GM18861 (cell line): ENCODE data around the gene HELZ.
"Not testable (repeated sequence)": the region's sequence is repeated elsewhere in the genome, so short reads cannot be mapped to it uniquely, and the experiment has no call there.

Experiments used
- ATAC-seq: cut with Tn5 transposase; IDR thresholded peaks from one replicate; pipeline ENCODE4 v1.9.1; 2021; ENCODE audit not compliant: unreplicated experiment

The HELZ gene

DNA sequence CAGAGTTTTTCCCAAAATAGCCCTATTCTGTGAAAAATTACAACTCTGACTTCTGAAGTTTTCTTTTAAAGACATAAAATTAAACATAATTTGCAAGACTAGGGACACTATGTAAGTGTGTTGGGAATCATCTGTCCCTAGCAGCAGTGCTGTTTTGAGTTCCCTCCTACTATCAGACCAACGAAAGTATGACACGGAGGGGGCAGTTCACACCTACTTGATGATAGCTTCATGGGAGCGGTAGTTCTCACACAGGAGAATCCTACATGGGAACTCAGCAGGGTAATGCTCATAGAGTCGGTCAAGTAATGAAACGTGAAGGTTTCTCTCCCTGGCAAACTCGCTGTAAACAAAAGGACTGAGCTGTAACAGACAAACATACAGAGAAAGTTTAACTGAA is 96.6 kb downstream of the HELZ start:
- no peak for ATAC-seq

GRCh38 chr17:67145183-67145805 is 99.7 kb downstream of the HELZ start:
- no peak for ATAC-seq

- ATAC-seq = no peak
These were observed 101.7 kb downstream of the HELZ start for GRCh38 chr17:67143318-67143717.

DNA sequence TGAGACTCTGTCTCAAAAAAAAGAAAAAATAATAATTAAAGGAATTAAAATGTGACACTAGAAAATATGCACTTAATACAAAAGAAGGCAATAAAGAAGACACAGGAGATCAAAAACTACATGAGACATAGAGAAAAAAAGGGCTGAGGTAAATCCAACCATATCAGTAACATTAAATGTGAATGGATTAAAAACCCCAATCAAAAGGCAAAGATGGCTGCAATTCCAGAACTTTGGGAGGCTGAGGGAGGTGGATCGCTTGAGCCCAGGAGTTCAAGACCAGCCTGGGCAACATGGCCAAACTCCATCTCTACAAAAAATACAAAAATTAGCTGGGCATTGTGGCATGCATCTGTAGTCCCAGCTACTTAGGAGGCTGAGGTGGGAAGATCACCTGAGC is 103.0 kb downstream of the HELZ start:
- not testable (repeated sequence) for ATAC-seq

GRCh38 chr17:67139784-67140665 is 105.0 kb downstream of the HELZ start:
- ATAC-seq = no peak

DNA sequence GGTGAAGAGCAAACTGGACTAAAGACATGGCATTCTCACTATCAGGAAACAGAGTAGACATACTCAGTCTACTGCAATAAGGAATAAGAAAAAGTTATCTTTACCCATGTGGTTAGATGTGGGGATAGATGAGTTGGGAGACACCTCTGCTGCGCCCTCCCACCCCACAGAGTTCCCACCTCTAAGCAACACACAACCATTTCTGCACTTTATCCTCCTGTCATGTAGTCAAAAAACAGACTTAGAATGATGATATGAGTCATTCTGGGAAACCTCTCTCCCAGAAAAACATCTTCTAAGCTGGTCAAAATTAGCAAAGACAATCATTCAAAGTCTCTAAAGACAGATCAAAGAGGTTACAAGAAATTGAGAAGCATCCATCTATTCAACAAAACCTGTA is 105.7 kb downstream of the HELZ start:
- ATAC-seq = no peak

GRCh38 chr17:67138392-67138791 is 106.6 kb downstream of the HELZ start:
- no peak for ATAC-seq

DNA sequence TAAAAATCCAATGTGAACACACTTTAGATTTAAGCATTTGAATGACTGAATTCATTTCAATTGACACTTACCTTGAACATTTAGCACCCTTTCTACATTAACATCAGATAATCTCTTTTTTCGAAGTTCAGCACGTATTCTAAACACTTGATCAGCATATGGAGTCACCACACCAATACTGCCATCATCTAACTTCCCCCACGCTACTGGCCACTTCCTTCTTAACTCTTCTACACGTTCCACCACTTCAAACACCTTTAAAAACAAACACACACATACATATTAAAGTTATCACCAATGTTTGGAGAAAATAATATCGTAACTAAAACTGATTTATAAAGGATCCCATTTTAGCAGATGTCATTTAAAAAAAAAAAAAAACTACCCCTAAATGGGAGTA is 107.1 kb downstream of the HELZ start:
- no peak for ATAC-seq

DNA sequence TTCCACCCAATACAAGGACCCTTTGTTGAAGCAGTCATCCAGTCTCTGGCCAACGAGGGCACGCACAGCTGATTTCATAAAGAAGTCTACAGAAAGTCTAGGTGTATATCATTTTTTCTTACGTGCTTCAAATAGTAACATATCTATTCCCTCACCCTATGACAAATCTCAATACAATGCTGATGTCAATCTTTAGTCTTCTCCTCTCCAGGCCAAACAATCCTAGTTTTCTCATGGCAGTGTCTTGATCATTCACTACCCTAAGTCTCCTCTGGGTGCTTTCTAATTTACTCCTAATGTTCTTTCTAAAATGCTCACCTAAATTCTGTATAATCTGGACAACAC is 108.0 kb downstream of the HELZ start:
- ATAC-seq = no peak

DNA sequence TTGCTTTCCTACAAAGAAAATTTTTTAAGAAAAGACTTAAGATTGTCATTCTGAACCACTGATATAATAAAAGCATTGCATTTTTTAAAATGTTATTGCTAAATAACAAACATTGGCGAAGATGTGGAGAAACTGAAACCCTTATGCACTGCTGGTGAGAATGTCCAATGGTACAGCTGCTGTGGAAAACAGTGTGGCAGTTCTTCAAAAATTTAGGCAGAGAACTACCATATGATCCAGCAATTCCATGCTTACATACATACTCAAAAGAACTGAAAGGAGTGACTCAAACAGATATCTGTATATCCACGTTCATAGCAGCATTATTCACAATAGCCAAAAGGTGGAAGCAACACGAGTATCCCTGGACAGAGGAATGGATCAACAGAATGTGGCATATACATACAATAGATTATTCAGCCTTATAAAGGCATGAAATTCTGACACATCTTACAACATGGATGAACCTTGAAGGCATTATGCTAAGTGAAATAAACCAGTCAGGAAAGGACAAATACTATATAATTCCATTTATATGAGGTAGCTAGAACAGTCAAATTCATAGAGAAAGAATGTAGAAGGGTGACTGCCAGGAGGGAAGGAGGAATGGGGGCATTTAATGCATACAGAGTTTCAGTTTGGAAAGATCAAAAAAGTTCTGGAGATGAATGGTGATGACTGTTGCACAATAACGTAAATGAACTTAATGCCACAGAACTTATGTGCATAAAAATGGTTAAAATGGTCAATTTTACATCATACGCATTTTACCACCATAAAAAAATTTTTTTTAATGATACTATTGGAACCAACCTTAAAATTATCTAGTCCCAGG is 108.6 kb downstream of the HELZ start:
- ATAC-seq = no peak

DNA sequence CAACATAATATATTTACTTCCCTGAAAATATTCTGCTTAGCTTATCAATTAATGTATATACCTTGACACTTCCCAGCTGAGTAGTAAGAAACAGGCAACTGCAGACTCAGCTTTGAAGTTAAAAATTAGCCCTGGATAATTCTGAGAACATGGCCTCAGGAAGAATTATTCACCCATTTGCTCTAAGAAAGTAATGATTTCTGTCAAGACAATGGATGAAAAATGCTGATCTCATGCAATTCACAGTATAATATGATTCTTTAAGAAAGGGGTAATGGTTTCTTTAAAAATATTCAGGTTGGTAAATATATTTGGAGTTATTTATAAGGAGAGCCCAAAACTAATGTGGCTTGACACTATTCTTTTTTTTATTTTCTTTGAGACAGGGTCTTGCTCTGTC is 111.8 kb downstream of the HELZ start:
- ATAC-seq = no peak

- no peak for ATAC-seq
These were observed 112.6 kb downstream of the HELZ start for GRCh38 chr17:67132366-67132765.

GRCh38 chr17:67130768-67131167 is 114.2 kb downstream of the HELZ start:
- ATAC-seq = no peak

GRCh38 chr17:67129283-67129682 is 115.7 kb downstream of the HELZ start:
- no peak for ATAC-seq

DNA sequence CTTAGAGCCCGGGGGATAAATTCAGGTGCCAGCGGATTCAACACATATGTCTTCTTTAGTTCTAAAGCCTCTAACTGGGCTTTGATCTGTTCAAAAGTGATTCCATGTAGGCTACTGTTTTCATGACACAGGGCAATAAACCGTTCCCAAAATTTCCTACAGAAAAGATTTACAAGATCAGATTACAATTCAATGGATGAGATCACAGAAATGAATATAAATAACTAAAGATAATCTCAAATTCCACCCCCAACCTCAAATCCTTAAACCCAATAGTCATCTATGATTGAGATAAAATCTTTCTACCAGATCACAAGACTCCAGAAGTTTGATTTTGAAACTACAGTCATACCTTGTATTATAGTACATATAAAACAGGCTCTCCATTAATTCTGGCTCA is 116.3 kb downstream of the HELZ start:
- no peak for ATAC-seq

GRCh38 chr17:67127925-67128324 is 117.1 kb downstream of the HELZ start:
- no peak for ATAC-seq

GRCh38 chr17:67126983-67127382 is 118.0 kb downstream of the HELZ start:
- no peak for ATAC-seq

GRCh38 chr17:67126543-67126942 is 118.5 kb downstream of the HELZ start:
- not testable (repeated sequence) for ATAC-seq

GRCh38 chr17:67125924-67126323 is 119.1 kb downstream of the HELZ start:
- ATAC-seq = no peak

- ATAC-seq = no peak
These were observed 119.6 kb downstream of the HELZ start for GRCh38 chr17:67125417-67125816.

DNA sequence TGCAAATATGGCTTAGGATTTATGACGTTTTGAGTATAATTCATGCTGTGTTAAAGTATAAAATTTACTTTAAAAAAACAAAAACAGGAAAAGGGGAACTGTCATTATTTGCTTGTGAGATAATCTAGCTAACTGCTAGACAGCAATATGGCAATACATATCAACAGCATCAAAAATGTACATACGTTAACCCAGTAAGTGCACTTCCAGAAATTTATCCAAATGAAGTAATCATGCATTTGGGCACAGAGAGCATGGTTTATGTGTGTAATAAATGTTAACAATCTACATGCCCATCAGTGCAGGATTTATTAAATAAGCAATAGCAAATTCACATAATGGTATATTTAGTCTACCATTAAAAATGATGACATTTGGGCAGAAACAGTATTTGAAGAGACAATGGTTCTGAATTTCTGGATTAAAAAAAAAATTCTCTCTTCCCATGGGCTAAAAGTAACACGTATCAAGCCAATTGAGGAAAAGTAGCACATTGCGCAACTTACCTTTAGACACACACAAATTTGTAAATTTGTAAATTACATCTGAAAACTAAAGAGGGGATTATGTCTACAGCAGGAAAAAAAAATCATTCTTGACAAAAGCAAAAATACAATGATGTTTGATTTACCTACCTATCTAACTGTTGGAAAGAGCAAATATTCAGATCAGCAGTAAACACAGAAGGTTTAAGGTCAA is 120.4 kb downstream of the HELZ start:
- no peak for ATAC-seq
